HUES64 (cell line): ENCODE data around the gene CDKAL1.

Source experiments
- H3K27ac ChIP-seq: 2 replicates; pipeline ENCODE4 v1.7.0; 2013; ENCODE audit warnings: low read depth, low read length, inconsistent platforms
- H3K27me3 ChIP-seq: 2 replicates; pipeline ENCODE4 v1.6.1; 2013; ENCODE audit warnings: mild to moderate bottlenecking, low read length; ENCODE audit not compliant: insufficient read depth
- H3K36me3 ChIP-seq: 2 replicates; pipeline ENCODE4 v1.6.1; 2013; ENCODE audit warnings: mild to moderate bottlenecking, low read length; ENCODE audit not compliant: insufficient read depth
- H3K4me1 ChIP-seq: 2 replicates; pipeline ENCODE4 v1.6.1; 2013; ENCODE audit warnings: mild to moderate bottlenecking, low read length, moderate library complexity; ENCODE audit not compliant: insufficient read depth
- H3K4me3 ChIP-seq: 2 replicates; pipeline ENCODE4 v1.5.1; 2013; ENCODE audit warnings: mild to moderate bottlenecking, low read length, moderate library complexity
- H3K9ac ChIP-seq: 2 replicates; pipeline ENCODE4 v1.6.1; 2013; ENCODE audit warnings: mild to moderate bottlenecking, low read depth, low read length
- H3K9me3 ChIP-seq: 2 replicates; pipeline ENCODE4 v1.6.1; 2013; ENCODE audit warnings: low read depth, low read length; ENCODE audit not compliant: insufficient read depth
- WGBS: fragments of 150-250, 120-280 bp; methylation state at CpG from one replicate; pipeline ENCODE4 v1.1.7; 2013; ENCODE audit warnings: missing lambda C conversion rate; 5-methylcytosine and 5-hydroxymethylcytosine counted together

Gene CDKAL1

GRCh38 chr6:21024616-21025015, 490.4 kb downstream of the CDKAL1 start:
- no peak overlapping the region for H3K4me3 ChIP-seq
- H3K4me1 ChIP-seq: peaks cover 16% of the 10 kb centered on the region
- no peaks in the 10 kb centered on the region; the same call in 1 of the 2 replicates for H3K36me3 ChIP-seq
- H3K27me3 ChIP-seq: no peaks in the 10 kb centered on the region
- H3K9me3 ChIP-seq: peaks cover 3% of the 10 kb centered on the region; the same call in 1 of the 2 replicates
- no peak overlapping the region for H3K27ac ChIP-seq
- no peak overlapping the region for H3K9ac ChIP-seq
- 100% methylated on average over 1 of the region's 1 CpG for WGBS

- WGBS: 86% methylated on average over 3 of the region's 3 CpGs
Observed at GRCh38 chr6:21026576-21027273, 492.5 kb downstream of the CDKAL1 start.

GRCh38 chr6:21027507-21027906, 493.2 kb downstream of the CDKAL1 start:
- Histone ChIP-seq H3K9me3 (peaks cover 3% of the 10 kb centered on the region; the same call in 1 of the 2 replicates), H3K4me3 (no peak overlapping the region), H3K4me1 (peaks cover 7% of the 10 kb centered on the region; the same call in 1 of the 2 replicates), H3K27ac (no peak overlapping the region), H3K36me3 (no peaks in the 10 kb centered on the region; the same call in 1 of the 2 replicates), H3K9ac (no peak overlapping the region), H3K27me3 (no peaks in the 10 kb centered on the region)
- WGBS: 88% methylated on average over 2 of the region's 2 CpGs

More at GRCh38 chr6:21026576-21027273, 492.5 kb downstream of the CDKAL1 start:
- Histone ChIP-seq H3K4me1 (peaks cover 14% of the 10 kb centered on the region), H3K27me3 (no peaks in the 10 kb centered on the region), H3K36me3 (no peaks in the 10 kb centered on the region; the same call in 1 of the 2 replicates), H3K4me3 (no peak overlapping the region), H3K27ac (no peak overlapping the region), H3K9ac (no peak overlapping the region), H3K9me3 (peaks cover 3% of the 10 kb centered on the region; the same call in 1 of the 2 replicates)

GRCh38 chr6:21031182-21031581, 496.9 kb downstream of the CDKAL1 start:
- Histone ChIP-seq H3K27me3 (no peaks in the 10 kb centered on the region), H3K9ac (no peak overlapping the region), H3K36me3 (no peaks in the 10 kb centered on the region; the same call in 1 of the 2 replicates), H3K9me3 (peaks cover 3% of the 10 kb centered on the region; the same call in 1 of the 2 replicates), H3K4me3 (no peak overlapping the region), H3K4me1 (0 out of 2 replicates have a peak, but pooled peaks cover 2% of the 10 kb centered on the region), H3K27ac (no peak overlapping the region)
- 94% methylated on average over 5 of the region's 5 CpGs for WGBS

GRCh38 chr6:21033084-21033483, 498.8 kb downstream of the CDKAL1 start:
- Histone ChIP-seq H3K36me3 (no peaks in the 10 kb centered on the region), H3K27me3 (no peaks in the 10 kb centered on the region), H3K9ac (no peak overlapping the region), H3K4me3 (no peak overlapping the region), H3K9me3 (no peaks in the 10 kb centered on the region), H3K4me1 (0 out of 2 replicates have a peak, but pooled peaks cover 2% of the 10 kb centered on the region), H3K27ac (no peak overlapping the region)
- 79% methylated on average over 1 of the region's 1 CpG for WGBS

- 94% methylated on average over 4 of the region's 4 CpGs for WGBS
Observed at GRCh38 chr6:21033575-21034026, 499.3 kb downstream of the CDKAL1 start.

GRCh38 chr6:21034345-21034744, 500.1 kb downstream of the CDKAL1 start:
- Histone ChIP-seq H3K27ac (no peak overlapping the region), H3K9me3 (no peaks in the 10 kb centered on the region), H3K36me3 (no peaks in the 10 kb centered on the region), H3K4me1 (0 out of 2 replicates have a peak, but pooled peaks cover 2% of the 10 kb centered on the region), H3K9ac (no peak overlapping the region), H3K4me3 (no peak overlapping the region), H3K27me3 (no peaks in the 10 kb centered on the region)
- 100% methylated on average over 2 of the region's 3 CpGs for WGBS

More at GRCh38 chr6:21033575-21034026, 499.3 kb downstream of the CDKAL1 start:
- H3K27ac ChIP-seq: no peak overlapping the region
- no peaks in the 10 kb centered on the region for H3K36me3 ChIP-seq
- no peaks in the 10 kb centered on the region for H3K9me3 ChIP-seq
- H3K9ac ChIP-seq: no peak overlapping the region
- no peak overlapping the region for H3K4me3 ChIP-seq
- no peaks in the 10 kb centered on the region for H3K27me3 ChIP-seq
- 0 out of 2 replicates have a peak, but pooled peaks cover 2% of the 10 kb centered on the region for H3K4me1 ChIP-seq

GRCh38 chr6:21037453-21037852, 503.2 kb downstream of the CDKAL1 start:
- H3K27me3 ChIP-seq: no peaks in the 10 kb centered on the region
- 0 out of 2 replicates have a peak, but pooled peaks cover 2% of the 10 kb centered on the region for H3K4me1 ChIP-seq
- H3K9me3 ChIP-seq: no peaks in the 10 kb centered on the region
- no peak overlapping the region for H3K9ac ChIP-seq
- H3K27ac ChIP-seq: no peak overlapping the region
- no peaks in the 10 kb centered on the region for H3K36me3 ChIP-seq
- WGBS: no CpG with 5 or more reads among the region's 1 CpG
- no peak overlapping the region for H3K4me3 ChIP-seq

GRCh38 chr6:21039926-21040325, 505.7 kb downstream of the CDKAL1 start:
- 98% methylated on average over 3 of the region's 7 CpGs for WGBS
- no peaks in the 10 kb centered on the region for H3K4me1 ChIP-seq
- no peaks in the 10 kb centered on the region for H3K27me3 ChIP-seq
- no peak overlapping the region for H3K27ac ChIP-seq
- no peaks in the 10 kb centered on the region for H3K9me3 ChIP-seq
- H3K9ac ChIP-seq: no peak overlapping the region
- no peak overlapping the region for H3K4me3 ChIP-seq
- no peaks in the 10 kb centered on the region for H3K36me3 ChIP-seq

GRCh38 chr6:21045135-21045700, 511.0 kb downstream of the CDKAL1 start:
- 93% methylated on average over 5 of the region's 5 CpGs for WGBS

GRCh38 chr6:21046276-21046675, 512.0 kb downstream of the CDKAL1 start:
- Histone ChIP-seq H3K27ac (no peak overlapping the region), H3K9ac (no peak overlapping the region), H3K36me3 (no peaks in the 10 kb centered on the region), H3K4me3 (no peak overlapping the region), H3K27me3 (no peaks in the 10 kb centered on the region), H3K9me3 (no peaks in the 10 kb centered on the region), H3K4me1 (no peaks in the 10 kb centered on the region)
- WGBS: 90% methylated on average over 6 of the region's 6 CpGs

More at GRCh38 chr6:21045135-21045700, 511.0 kb downstream of the CDKAL1 start:
- Histone ChIP-seq H3K27ac (no peak overlapping the region), H3K9ac (no peak overlapping the region), H3K9me3 (no peaks in the 10 kb centered on the region), H3K36me3 (no peaks in the 10 kb centered on the region), H3K4me3 (no peak overlapping the region), H3K4me1 (no peaks in the 10 kb centered on the region), H3K27me3 (no peaks in the 10 kb centered on the region)
